ENCODE data around the gene LHX1.

DNA sequence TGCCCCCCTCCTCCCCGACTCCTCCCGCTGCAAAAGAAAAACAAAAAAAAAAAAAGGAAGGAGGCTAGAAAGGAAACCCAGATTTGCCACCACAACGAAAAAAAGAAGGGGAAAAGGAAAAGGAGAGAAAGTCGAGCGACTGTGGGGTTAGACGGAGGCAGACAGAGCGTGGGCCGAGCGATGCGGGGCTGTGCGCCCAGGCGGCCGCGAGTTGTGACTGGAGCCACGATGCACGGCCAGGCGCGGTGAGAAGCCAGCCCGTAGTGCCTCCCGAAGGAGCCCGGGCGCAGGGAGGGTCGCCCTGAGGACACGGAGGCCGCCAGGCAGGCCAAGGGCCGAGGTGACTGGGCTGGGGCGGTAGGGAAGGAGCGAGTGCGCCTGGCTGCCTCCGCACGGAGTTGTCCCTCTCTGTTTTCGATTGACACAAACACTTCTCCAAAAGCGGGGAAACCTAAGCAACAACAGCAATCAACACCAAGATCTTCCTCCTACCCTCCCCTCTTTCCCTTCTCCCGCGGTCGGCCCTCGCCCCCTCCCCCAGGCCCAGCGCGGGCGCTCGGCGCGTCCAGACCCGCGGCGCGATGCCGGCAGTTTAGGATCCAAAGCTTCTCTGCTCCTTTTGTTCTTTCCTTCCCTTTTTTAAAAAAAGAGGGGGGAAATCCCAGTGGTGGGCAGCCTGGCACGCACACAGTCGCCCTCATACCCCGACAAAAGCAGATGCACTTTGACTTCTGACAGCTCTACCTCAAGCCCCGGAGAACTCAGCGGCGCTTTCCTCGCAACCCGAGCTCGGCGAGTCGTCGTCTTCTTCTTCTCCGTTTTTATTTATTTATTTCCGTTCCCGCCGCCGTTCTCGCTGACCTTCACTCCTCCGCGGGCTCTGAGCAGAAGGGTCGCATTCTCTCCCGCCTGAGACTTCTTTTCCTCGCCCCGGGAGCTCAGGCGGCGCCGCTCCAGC, at the start of gene LHX1:
- TF ChIP-seq, protein P1, sequence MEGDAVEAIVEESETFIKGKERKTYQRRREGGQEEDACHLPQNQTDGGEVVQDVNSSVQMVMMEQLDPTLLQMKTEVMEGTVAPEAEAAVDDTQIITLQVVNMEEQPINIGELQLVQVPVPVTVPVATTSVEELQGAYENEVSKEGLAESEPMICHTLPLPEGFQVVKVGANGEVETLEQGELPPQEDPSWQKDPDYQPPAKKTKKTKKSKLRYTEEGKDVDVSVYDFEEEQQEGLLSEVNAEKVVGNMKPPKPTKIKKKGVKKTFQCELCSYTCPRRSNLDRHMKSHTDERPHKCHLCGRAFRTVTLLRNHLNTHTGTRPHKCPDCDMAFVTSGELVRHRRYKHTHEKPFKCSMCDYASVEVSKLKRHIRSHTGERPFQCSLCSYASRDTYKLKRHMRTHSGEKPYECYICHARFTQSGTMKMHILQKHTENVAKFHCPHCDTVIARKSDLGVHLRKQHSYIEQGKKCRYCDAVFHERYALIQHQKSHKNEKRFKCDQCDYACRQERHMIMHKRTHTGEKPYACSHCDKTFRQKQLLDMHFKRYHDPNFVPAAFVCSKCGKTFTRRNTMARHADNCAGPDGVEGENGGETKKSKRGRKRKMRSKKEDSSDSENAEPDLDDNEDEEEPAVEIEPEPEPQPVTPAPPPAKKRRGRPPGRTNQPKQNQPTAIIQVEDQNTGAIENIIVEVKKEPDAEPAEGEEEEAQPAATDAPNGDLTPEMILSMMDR (IDR thresholded peaks at IDR 0.05): no peak
- TF ChIP-seq POLR2A (IDR thresholded peaks at IDR 0.05): no peak
